SK-N-SH (cell line): ENCODE results near the gene ARIH2.

Source experiments
- CTCF ChIP-seq: fragments of 200-600 bp; sonication (generic); IDR thresholded peaks from 2 replicates; pipeline ENCODE4 v1.6.1; 2017; ENCODE audit warnings: antibody characterized with exemption, mild to moderate bottlenecking, moderate library complexity
- EP300 ChIP-seq, 2 experiments: IDR thresholded peaks; 2 replicates each; pipeline versions ENCODE4 v1.4.0 to v1.6.1; 2012; ENCODE audit warnings: borderline replicate concordance in 1 of 2, low read depth in 1 of 2, low read length in 1 of 2
- EZH2phosphoT487 ChIP-seq: fragments of 200-600 bp; sonication (generic); IDR thresholded peaks from 2 replicates; pipeline ENCODE4 v1.6.1; 2017; ENCODE audit warnings: low read depth, mixed run types, mild to moderate bottlenecking, antibody characterized with exemption, moderate library complexity, borderline replicate concordance
- MAX ChIP-seq: IDR thresholded peaks from 2 replicates; pipeline ENCODE4 v1.4.0; 2012; ENCODE audit warnings: low read depth
- RAD21 ChIP-seq: IDR thresholded peaks from 2 replicates; pipeline ENCODE4 v1.6.1; 2012; ENCODE audit warnings: mild to moderate bottlenecking, low read length
- RXRA ChIP-seq: IDR thresholded peaks from 2 replicates; pipeline ENCODE4 v1.4.0; 2012; ENCODE audit warnings: low read depth, mild to moderate bottlenecking, borderline replicate concordance
- USF1 ChIP-seq: IDR thresholded peaks from 2 replicates; pipeline ENCODE4 v1.4.0; 2012; ENCODE audit warnings: low read depth, borderline replicate concordance
- YY1 ChIP-seq: IDR thresholded peaks from 2 replicates; pipeline ENCODE4 v1.4.0; 2012; ENCODE audit warnings: low read depth, mild to moderate bottlenecking
- ZBTB33 ChIP-seq: IDR thresholded peaks from 2 replicates; pipeline ENCODE4 v1.4.0; 2012; ENCODE audit warnings: low read depth, borderline replicate concordance

GRCh38 chr3:48891606-48892005 lies 27.0 kb upstream of the ARIH2 start:
- TF ChIP-seq CTCF (no peak), USF1 (no peak), EP300 (IDR thresholded peaks at IDR 0.05; ENCODE audit: borderline replicate concordance in 1 of 2, low read depth in 1 of 2, low read length in 1 of 2) (no peak), EZH2phosphoT487 (no peak), YY1 (no peak), ZBTB33 (no peak), RAD21 (no peak), MAX (no peak), RXRA (no peak)
